NT2/D1 (cell line): ENCODE data around the gene IRX6.

Source experiments
- SUZ12 ChIP-seq: IDR thresholded peaks from 2 replicates; pipeline ENCODE4 v1.6.1; 2011; ENCODE audit not compliant: insufficient read length, insufficient read depth; ENCODE audit errors: extremely low read depth
- ZNF274 ChIP-seq: IDR thresholded peaks from 2 replicates; pipeline ENCODE4 v1.6.1; 2011; ENCODE audit warnings: mild to moderate bottlenecking, low read depth, low read length

- TF ChIP-seq ZNF274: no peak
- TF ChIP-seq SUZ12: no peak
These were observed 479 bp downstream of the IRX6 start for GRCh38 chr16:55324285-55325079.
